ENCODE data around the gene GRIA4.

GRCh38 chr11:105719073-105719822 is 109.4 kb downstream of the GRIA4 start:
- TF ChIP-seq POLR2A (IDR thresholded peaks at IDR 0.05; ENCODE audit: extremely low read depth, insufficient read length) (no peak), CTCF (IDR thresholded peaks at IDR 0.05; ENCODE audit: low read depth, low read length) (no peak), MYC (IDR thresholded peaks at IDR 0.05; ENCODE audit: low read depth, low read length) (no peak), MAX (IDR thresholded peaks at IDR 0.05; ENCODE audit: low read depth, low read length) (no peak)

Data from NB4 (cell line).